ENCODE measurements around the gene ZBTB47.

The ZBTB47 gene

GRCh38 chr3:42701371-42702065 lies 48.0 kb downstream of the ZBTB47 start:
- DNase-seq: no peak

DNA sequence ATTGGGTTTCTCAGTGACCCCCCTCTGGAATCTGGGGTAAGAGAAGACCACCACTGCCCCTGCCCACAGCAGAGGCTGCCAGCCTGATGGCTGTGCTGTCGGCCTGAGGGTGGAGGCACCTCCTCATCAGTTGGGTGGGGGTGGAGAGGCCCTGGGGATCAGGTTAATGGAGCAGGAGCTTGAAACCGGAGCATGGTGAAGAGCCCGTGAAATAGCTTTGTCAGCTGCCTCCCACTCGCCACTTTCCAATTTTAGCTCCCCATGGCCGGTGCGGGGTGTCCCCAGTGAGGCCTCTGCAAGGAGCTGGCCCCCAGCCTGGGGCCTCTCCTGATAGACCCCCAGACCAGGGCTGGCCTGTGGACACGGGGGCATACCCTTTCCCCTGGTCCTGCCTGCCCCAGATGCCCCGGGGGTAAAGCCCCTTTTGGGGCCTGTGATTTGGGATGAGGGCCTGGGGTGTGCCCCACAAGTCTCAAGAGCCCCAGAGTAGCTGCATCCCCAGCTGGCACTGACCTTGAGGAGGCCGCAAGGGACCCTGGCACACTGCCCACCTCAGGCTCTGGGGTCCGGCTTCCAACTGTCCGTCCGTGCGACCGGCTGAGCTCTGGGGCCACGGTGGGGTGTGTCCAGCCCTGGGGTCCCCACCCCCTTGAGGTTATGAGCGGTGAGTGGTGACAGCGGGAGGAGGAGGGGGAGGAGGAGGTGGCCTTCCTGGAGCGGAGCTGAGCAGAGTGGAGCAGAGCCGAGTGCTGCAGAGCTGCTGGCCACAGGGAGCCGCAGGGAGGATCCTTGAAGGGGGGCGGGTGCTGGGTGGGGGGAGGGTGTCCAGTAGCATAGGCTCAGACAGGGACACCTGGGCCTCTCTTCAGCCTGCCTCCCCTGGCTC lies 48.8 kb downstream of the ZBTB47 start, which contains the start of gene HHATL:
HHATL (minus strand) TSS at position 733 of the 886 bp plus-strand sequence. CDS start 1,972 bp downstream, outside the sequence.
- DNase-seq: no peak

DNA sequence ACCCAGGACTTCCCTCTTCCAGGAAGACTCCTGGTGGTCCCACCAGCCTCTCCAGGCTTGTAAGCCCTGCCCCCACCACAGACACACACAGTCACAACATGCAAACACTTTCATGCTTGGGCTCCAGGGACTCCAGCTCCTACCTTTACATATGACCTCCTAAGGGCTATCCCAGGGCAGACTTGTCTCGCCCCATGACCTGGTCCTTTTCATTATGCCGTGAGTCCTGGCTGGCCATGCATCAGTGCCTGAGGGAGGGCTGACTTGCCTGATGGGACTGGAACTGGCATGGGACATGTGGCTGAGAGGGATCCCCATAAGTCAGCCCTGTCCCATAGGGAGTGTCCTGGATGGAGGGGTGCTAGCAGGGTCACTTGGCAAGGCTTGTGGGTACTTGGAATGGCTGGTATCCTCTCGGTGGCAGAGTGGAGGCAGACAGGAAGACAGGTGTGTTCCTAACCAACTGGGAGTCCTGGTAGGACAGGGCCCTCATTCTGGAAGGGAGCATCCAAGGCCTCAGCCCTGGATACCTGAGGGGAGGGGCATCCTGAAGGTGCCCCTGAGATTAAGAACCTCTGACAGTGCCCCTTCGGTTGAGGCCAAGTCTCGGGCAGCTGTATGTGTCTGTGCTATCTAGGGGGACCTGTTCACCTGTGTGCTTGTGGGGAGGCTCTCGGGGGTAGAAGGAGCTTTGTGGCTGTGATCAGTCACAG lies 49.6 kb downstream of the ZBTB47 start:
- DNase-seq: no peak

- DNase-seq: no peak
Observed at GRCh38 chr3:42703695-42704025, 50.2 kb downstream of the ZBTB47 start.

- no peak for DNase-seq
Observed at GRCh38 chr3:42704136-42704841, 50.8 kb downstream of the ZBTB47 start.

DNA sequence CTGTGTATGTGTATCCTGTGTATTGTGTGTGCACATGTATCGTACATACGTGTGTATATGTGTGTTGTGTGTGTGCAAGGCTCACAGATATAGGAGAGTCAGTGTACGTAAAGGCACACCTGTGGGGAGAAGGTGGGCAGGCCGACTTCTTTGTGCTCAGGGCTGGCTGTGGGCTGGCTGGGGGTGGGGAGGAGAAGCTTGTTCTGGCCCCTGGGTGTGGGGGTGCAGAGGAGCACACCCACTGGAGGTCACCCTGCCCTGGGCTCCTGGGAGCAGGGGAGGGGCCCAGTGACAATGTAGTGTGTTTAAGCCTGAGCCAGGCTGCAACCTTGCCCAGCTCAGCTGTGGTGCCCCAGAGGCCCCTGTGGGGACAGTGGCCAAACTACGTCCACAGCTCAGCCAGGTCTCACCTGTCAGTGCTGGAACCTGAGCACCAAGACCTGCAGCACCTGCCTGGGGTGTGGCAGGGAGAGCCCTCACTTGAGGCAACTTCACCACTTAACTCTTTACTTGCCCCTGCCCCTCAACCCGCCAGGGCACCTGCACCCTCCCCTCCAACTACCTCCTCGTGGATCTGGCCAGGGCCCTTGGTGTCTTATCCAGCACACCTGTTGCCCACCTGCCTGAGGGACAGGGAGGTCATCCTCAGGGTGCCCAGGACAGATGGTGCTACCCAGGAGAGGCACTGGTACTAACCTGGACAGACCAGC lies 51.7 kb downstream of the ZBTB47 start:
- no peak for DNase-seq

GRCh38 chr3:42705962-42706585 lies 52.6 kb downstream of the ZBTB47 start:
- DNase-seq: no peak

GRCh38 chr3:42706721-42707619 lies 53.5 kb downstream of the ZBTB47 start:
- no peak for DNase-seq

- no peak for DNase-seq
Observed at GRCh38 chr3:42707620-42708355, 54.3 kb downstream of the ZBTB47 start.

DNA sequence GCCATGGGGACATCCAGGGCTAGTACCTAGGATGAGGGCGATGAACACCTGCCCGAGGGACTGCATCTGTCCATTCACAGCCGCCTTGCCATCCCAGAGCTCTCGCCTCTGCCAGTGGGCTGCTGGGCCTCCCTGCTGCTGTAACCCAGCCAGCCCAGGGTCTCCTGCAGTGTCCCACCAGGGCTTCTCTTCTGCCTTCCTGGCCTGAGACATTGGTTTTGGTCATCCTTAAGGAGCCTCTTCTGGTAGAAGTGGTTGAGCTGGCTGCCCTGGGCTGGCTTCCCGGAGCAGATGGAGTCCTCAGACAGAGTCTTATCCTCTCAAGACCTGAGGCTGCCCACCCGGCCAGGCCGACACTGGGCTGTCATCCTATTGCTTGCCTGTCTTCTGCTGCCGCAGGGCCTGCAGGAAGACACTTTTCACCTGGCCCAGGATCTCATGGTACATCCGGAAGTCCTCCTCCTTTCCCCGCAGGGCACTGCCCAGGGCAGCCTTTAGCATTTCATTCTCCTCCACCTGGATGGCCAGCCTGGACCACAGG lies 55.2 kb downstream of the ZBTB47 start:
- DNase-seq: no peak

- DNase-seq: no peak
Observed at GRCh38 chr3:42709621-42710020, 56.1 kb downstream of the ZBTB47 start.

GRCh38 chr3:42710323-42711021 lies 57.0 kb downstream of the ZBTB47 start:
- DNase-seq: no peak

- no peak for DNase-seq
Observed at GRCh38 chr3:42711491-42712343, 58.2 kb downstream of the ZBTB47 start.

GRCh38 chr3:42712344-42712648 lies 58.8 kb downstream of the ZBTB47 start:
- DNase-seq: no peak

DNA sequence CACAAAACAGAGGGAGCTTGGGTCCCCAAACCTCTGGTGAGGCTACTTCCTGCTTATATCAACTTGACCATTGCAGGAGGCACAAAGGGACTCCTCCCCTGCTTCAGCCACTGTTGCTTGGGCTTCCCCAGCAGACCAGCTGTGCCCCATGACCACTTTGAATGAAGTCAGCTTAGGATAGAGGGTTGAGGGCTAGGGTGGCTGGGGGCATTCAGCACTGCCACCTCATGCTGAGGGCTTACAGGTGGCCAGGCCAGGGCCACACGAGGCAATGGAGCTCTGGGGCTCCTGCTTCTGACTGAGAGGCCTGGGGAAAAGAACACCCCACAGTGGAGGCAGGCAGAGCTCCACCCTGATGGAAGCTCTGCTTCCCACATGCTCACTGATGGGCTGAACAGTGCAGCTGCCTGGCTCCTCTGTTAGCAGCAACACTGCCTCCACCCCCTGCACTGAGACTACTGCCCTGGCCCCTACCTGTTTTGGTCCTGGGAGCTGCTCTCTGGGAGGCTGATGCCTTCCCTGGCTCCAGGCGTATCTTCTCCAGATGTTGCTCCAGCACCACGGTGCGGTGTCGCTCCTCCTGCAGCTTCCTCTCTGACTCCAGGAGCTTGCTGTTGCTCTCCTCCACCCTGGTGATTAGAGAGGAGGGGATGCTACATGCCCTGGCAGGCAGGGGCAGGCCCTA lies 59.3 kb downstream of the ZBTB47 start:
- DNase-seq: no peak

DNA sequence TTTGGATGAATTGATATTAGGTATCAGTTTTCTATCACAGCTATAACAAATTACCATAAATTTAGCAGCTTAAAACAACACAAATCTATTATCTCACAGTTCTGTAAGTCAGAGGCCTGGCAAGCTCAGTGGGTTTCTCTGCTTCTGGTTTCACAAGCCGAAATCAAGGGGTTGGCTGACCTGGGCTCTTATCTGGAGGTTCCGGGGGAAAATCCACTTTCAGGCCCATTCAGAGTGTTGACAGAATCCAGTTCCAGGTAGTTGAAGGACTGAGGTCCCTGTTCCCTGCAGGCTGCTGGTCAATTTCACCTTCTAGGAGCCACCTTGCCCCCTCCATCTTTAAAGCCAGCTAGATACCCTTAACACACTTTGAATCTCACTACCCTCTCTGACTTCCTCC lies 60.2 kb downstream of the ZBTB47 start:
- no peak for DNase-seq

DNA sequence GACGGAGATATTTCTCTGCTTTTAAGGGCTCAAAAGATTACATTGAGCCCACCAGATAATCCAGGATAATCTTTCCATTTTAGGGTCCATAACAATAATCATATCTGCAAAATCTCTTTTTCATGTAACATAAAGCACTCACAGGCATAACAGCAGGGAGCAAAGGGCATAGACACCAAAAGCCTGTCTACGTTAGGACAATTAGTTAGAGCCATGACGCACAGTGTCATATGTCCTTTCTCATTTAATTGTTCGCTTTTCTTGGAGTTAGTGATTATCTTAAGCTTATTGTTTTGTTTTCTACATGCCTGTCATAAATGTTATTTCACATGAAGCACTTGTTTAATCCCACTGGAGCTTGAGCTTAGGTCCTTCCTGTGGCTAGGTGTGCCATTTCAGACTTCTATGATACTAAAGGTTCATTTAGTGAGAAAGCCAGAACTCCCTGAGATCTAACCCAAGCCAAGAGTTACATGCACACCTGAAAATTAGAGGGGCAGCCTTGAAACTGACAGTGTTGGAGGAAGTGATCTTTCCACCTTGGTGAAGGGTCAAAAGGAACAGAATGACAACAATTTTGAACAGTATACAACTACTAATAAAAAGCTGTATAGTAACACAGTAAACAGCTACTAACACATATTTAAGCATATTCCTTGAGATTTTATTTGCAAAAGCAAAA lies 60.8 kb downstream of the ZBTB47 start:
- no peak for DNase-seq
